ENCODE data around the gene VAV3.
A peak's percentile ranks its signal among the peaks of the same experiment; 100 is the strongest.
"Not testable (repeated sequence)": the region's sequence is repeated elsewhere in the genome, so short reads cannot be mapped to it uniquely, and the experiment has no call there.

VAV3 gene

GRCh38 chr1:107678993-107679392, 286.0 kb downstream of the VAV3 start:
- no peak for DNase-seq

GRCh38 chr1:107677697-107678096, 287.3 kb downstream of the VAV3 start:
- no peak for DNase-seq

GRCh38 chr1:107674486-107674885, 290.5 kb downstream of the VAV3 start:
- DNase-seq: no peak

GRCh38 chr1:107673006-107673405, 292.0 kb downstream of the VAV3 start:
- DNase-seq: no peak

GRCh38 chr1:107670397-107671040, 294.5 kb downstream of the VAV3 start:
- DNase-seq: no peak

- DNase-seq: peak; percentile 48
Observed at GRCh38 chr1:107669996-107670395, 295.0 kb downstream of the VAV3 start.

GRCh38 chr1:107668762-107669161, 296.2 kb downstream of the VAV3 start:
- peak; percentile 33 for DNase-seq

- DNase-seq: no peak
Observed at GRCh38 chr1:107666493-107666892, 298.5 kb downstream of the VAV3 start.

GRCh38 chr1:107664982-107665925, 299.7 kb downstream of the VAV3 start:
- DNase-seq: no peak

GRCh38 chr1:107662971-107663370, 302.0 kb downstream of the VAV3 start:
- DNase-seq: peak; percentile 17

- no peak for DNase-seq
Observed at GRCh38 chr1:107661158-107661557, 303.8 kb downstream of the VAV3 start.

- no peak for DNase-seq
Observed at GRCh38 chr1:107659961-107660360, 305.0 kb downstream of the VAV3 start.

- no peak for DNase-seq
Observed at GRCh38 chr1:107657356-107657755, 307.6 kb downstream of the VAV3 start.

- DNase-seq: no peak
Observed at GRCh38 chr1:107653765-107654164, 311.2 kb downstream of the VAV3 start.

GRCh38 chr1:107653005-107653404, 312.0 kb downstream of the VAV3 start:
- peak; percentile 23 for DNase-seq

GRCh38 chr1:107650825-107651224, 314.2 kb downstream of the VAV3 start:
- not testable (repeated sequence) for DNase-seq

GRCh38 chr1:107649023-107649422, 316.0 kb downstream of the VAV3 start:
- peak; percentile 18 for DNase-seq

- peak; percentile 94 for DNase-seq
Observed at GRCh38 chr1:107648071-107648470, 316.9 kb downstream of the VAV3 start.

GRCh38 chr1:107647012-107647411, 318.0 kb downstream of the VAV3 start:
- DNase-seq: no peak

GRCh38 chr1:107643766-107644165, 321.2 kb downstream of the VAV3 start:
- no peak for DNase-seq

- DNase-seq: no peak
Observed at GRCh38 chr1:107640207-107640606, 324.8 kb downstream of the VAV3 start.

GRCh38 chr1:107637101-107637500, 327.9 kb downstream of the VAV3 start:
- peak; percentile 34 for DNase-seq

- DNase-seq: no peak
Observed at GRCh38 chr1:107633596-107633995, 331.4 kb downstream of the VAV3 start.
